HFFc6 (cell line): ENCODE results near the gene STRA6. TPM values are rescaled to one million over a fixed set of nuclear protein-coding genes. Genes with fewer than 3 reads are reported as not detected.

Source experiments
- DNase-seq: peaks from one replicate; pipeline ENCODE4 v3.0.0-alpha.2; 2018
- H3K27ac Mint-ChIP-seq: 2 replicates; pipeline ENCODE4 v1.8.0; 2020; ENCODE audit warnings: mild to moderate bottlenecking, mixed read lengths
- H3K27me3 Mint-ChIP-seq: 2 replicates; pipeline ENCODE4 v1.8.0; 2021; ENCODE audit warnings: mild to moderate bottlenecking, moderate library complexity, mixed read lengths; ENCODE audit not compliant: insufficient read depth
- H3K36me3 Mint-ChIP-seq: 2 replicates; pipeline ENCODE4 v1.8.0; 2021; ENCODE audit warnings: low read depth, mixed read lengths
- H3K4me1 Mint-ChIP-seq: 2 replicates; pipeline ENCODE4 v1.8.0; 2020; ENCODE audit warnings: low read depth, mixed read lengths
- H3K4me3 Mint-ChIP-seq: 2 replicates; pipeline ENCODE4 v1.8.0; 2020; ENCODE audit warnings: mild to moderate bottlenecking, moderate library complexity, mixed read lengths
- H3K9me3 Mint-ChIP-seq: 2 replicates; pipeline ENCODE4 v1.8.0; 2020; ENCODE audit warnings: mild to moderate bottlenecking, mixed read lengths
- total RNA-seq, 6 experiments: library from RNA; stranded (reverse); fragmentation: NEBNext Ultra II Directional; extraction: Animal tissue kit (Norgen Biotek cat#: 25700); gene quantifications; 2 replicates in 1 of 6; 3 replicates in 5 of 6; pipeline ENCODE4 v1.2.3, GENCODE V29; 2021
- TF ChIP-seq, protein P1 (sequence below): fragments of 200-600 bp; sonication (generic); IDR thresholded peaks from 2 replicates; pipeline ENCODE4 v1.5.0; 2021; ENCODE audit warnings: antibody characterized with exemption, mild to moderate bottlenecking

Gene STRA6
- total RNA-seq, 6 experiments from 2014 or later, result 2.2 to 3.2 (median 2.6) TPM

DNA sequence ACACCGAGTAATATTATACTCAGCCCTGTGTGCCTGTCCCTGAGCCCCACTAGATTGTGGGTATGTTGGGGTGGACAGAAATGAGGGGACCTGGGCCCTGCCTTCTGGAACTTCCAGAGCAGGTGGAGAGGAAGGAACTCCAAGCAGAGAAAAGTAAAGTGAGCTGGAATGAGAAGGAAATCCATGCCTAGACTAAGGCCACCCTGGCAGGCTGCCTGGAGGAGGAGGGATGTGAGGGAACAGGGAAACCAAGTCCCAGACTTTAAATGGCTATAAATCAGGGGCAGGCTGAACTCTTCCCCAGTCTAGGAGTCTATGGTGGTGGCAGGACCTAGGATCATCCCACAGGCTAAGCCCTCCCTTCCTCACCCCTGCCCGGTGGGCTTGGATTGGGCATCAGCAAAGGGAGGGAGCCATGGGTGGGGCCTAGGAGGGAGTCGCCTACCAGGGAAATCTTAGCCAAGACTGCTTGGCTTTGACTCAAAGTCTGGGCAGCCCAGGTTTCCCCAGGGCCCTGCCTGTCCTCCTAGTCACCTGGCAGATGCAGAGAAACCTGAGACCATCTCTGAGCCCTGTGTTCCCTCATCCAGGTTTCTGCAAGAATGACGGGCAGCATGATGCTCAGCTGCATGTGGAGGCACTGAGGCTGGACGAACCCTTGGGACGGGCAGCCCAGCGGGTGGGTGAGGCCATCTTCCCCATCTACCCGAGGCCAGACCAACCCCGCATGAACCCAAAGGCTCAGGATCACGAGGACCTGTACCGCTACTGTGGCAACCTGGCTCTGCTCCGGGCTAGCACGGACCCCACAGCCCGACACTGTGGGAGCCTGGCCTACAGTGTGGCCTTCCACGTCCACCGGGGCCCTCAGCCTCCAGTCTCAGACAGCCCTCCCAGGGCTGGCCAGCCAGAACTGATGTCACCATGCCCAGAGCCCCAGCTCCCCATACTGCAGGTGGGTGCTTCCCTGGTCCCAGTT is 15.6 kb upstream of the STRA6 start:
- H3K9me3 Mint-ChIP-seq, result no peaks in the 10 kb centered on the region
- peaks cover 20% of the 10 kb centered on the region for H3K27me3 Mint-ChIP-seq
- no peak overlapping the region for H3K27ac Mint-ChIP-seq
- no peak overlapping the region for H3K4me3 Mint-ChIP-seq
- no peak for DNase-seq
- TF ChIP-seq, protein P1, sequence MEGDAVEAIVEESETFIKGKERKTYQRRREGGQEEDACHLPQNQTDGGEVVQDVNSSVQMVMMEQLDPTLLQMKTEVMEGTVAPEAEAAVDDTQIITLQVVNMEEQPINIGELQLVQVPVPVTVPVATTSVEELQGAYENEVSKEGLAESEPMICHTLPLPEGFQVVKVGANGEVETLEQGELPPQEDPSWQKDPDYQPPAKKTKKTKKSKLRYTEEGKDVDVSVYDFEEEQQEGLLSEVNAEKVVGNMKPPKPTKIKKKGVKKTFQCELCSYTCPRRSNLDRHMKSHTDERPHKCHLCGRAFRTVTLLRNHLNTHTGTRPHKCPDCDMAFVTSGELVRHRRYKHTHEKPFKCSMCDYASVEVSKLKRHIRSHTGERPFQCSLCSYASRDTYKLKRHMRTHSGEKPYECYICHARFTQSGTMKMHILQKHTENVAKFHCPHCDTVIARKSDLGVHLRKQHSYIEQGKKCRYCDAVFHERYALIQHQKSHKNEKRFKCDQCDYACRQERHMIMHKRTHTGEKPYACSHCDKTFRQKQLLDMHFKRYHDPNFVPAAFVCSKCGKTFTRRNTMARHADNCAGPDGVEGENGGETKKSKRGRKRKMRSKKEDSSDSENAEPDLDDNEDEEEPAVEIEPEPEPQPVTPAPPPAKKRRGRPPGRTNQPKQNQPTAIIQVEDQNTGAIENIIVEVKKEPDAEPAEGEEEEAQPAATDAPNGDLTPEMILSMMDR, result no peak
- H3K4me1 Mint-ChIP-seq, result peaks cover 20% of the 10 kb centered on the region
- H3K36me3 Mint-ChIP-seq, result no peaks in the 10 kb centered on the region

DNA sequence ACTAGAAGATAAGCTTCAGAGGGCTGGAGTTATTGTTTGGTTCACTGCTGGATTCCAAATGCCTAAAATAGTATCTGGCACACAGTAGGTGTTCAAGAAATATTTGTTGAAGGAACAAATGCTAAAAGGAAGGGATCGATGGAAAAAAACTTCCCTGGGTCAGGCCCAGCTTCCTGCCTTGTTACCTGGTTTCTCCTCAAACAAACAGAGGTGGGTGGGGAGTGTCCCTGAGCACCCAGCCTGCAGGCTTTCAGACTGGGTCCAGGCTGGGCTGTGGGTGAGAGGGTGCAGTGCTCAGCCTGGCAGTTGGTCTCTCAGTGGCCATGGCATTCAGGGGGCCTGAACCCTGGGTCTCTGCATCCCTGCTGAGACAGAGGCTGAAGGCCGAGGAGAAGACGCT is 14.4 kb upstream of the STRA6 start:
- no peak overlapping the region for H3K27ac Mint-ChIP-seq
- H3K36me3 Mint-ChIP-seq, result no peaks in the 10 kb centered on the region
- no peak overlapping the region for H3K4me3 Mint-ChIP-seq
- TF ChIP-seq, protein P1, result no peak
- H3K27me3 Mint-ChIP-seq, result peaks cover 20% of the 10 kb centered on the region
- peaks cover 20% of the 10 kb centered on the region for H3K4me1 Mint-ChIP-seq
- H3K9me3 Mint-ChIP-seq, result no peaks in the 10 kb centered on the region
- DNase-seq, result no peak

DNA sequence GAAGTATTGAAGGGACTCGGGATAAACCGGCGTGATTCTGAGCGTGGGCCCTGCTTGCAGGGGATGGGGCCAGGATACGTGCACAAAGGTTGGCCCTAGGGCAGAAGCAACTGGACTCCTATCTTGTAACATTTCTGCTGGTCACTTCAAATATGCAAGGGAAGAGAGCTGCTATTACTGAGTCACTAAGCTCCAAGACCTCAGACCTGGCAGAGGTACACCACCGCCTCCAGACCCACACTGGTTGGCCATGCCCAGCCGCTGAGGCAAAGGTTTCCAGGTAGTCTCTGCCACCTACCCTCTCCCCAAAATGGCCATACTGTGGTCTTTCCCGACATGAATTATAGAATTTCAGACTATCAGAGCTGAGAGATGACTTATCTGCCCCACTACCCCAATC is 13.4 kb upstream of the STRA6 start:
- Mint-ChIP-seq H3K36me3 (no peaks in the 10 kb centered on the region), H3K27ac (no peak overlapping the region), H3K4me1 (peaks cover 20% of the 10 kb centered on the region), H3K9me3 (no peaks in the 10 kb centered on the region), H3K27me3 (peaks cover 21% of the 10 kb centered on the region), H3K4me3 (no peak overlapping the region)
- TF ChIP-seq, protein P1, result no peak
- DNase-seq, result no peak

DNA sequence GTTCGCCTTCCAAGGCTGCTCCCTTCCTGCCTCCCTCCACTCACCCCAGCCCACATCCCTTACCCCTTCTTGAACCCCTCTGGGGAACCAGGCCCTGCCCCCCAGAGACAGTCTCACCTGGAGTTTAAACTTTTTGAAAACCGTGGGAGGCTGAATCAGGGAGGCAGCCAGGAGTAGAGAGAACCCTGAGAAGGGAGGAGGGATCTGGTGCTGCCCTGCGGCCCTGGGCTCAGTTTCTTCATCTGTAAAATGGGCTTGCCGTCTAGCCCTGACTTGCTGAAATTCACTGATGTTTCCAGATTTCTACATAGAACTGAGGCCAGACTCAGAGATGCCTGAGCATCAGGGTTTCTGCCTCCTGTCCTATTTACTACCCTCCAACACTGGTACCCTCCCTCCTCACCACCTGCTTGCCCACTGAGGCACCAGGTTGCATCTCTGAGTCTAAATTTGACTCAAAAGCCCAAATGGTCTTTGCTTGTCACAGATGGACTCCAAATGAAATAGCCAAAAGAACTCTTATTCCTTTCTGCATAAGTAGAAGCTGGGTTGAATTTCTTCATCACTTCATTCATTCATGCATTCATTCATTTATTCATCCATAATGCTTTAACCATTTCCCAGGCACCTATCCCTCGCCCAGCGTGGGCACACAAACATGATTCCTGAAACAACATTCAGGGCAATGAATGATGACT is 11.9 kb upstream of the STRA6 start:
- H3K27me3 Mint-ChIP-seq, result peaks cover 15% of the 10 kb centered on the region

DNA sequence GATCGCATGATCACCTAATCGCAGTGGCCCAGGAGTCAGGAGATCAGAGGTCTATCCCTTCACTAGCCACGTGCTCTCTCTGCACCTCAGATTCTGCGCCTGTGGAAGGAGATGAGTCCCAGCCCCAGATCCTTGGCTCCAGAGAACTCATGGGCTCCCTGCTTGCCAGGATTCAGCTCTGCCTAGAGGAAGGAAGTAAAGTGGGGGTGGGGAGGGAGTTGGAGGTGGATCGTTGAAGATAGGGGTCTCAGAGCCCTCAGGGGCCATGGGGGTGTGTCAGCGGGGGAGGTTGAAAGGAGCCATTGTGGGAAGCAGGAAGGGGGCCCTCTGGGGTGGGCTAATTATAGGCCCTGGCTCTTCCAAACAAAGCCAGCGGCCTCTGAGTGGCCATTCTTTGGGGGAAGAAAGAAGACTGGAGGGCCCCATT is 11.3 kb upstream of the STRA6 start:
- no peak for DNase-seq
- peaks cover 35% of the 10 kb centered on the region for H3K4me1 Mint-ChIP-seq
- no peak overlapping the region for H3K4me3 Mint-ChIP-seq
- H3K36me3 Mint-ChIP-seq, result no peaks in the 10 kb centered on the region
- no peaks in the 10 kb centered on the region for H3K9me3 Mint-ChIP-seq
- H3K27ac Mint-ChIP-seq, result no peak overlapping the region
- peaks cover 15% of the 10 kb centered on the region for H3K27me3 Mint-ChIP-seq
- TF ChIP-seq, protein P1, result no peak

More for the DNA sequence above, 11.9 kb upstream of the STRA6 start:
- peak overlapping the region; percentile 73; the same call in 1 of the 2 replicates for H3K27ac Mint-ChIP-seq
- DNase-seq, result no peak
- TF ChIP-seq, protein P1, result no peak
- no peaks in the 10 kb centered on the region for H3K36me3 Mint-ChIP-seq
- peak overlapping the region; percentile 48 for H3K4me3 Mint-ChIP-seq
- H3K9me3 Mint-ChIP-seq, result no peaks in the 10 kb centered on the region
- H3K4me1 Mint-ChIP-seq, result peaks cover 29% of the 10 kb centered on the region
